Right lobe of liver (tissue), 6 donors: ENCODE measurements around the gene SLC13A4. TPM values are rescaled to one million over a fixed set of nuclear protein-coding genes. Genes with fewer than 3 reads are reported as not detected.
"Not testable (repeated sequence)": the region's sequence is repeated elsewhere in the genome, so short reads cannot be mapped to it uniquely, and the experiment has no call there.

ENCODE experiments used
- ATAC-seq, 4 donors: fragments of 200-7000 bp; cut with Tn5 transposase; one replicate each; pipeline ENCODE4 v1.9.1; 2020; ENCODE audit warnings: mild to moderate bottlenecking in 4 of 4, moderate library complexity in 4 of 4
- DNase-seq, 3 donors: peaks; one replicate each; pipeline ENCODE4 v3.0.0-alpha.2; 2020
- H3K27ac ChIP-seq, 3 donors: fragments of 200-600 bp; one replicate each; pipeline ENCODE4 v1.8.0; 2022
- H3K27me3 ChIP-seq, 2 donors: fragments of 200-600 bp; one replicate each; pipeline ENCODE4 v1.8.0; 2022
- H3K36me3 ChIP-seq, 4 donors: fragments of 200-600 bp; sonication (generic) in 1 of 4; one replicate each; pipeline versions ENCODE4 v1.5.1 to v1.8.0; 2017 to 2022; ENCODE audit warnings: control low read depth in 1 of 4
- H3K4me1 ChIP-seq, 4 donors: fragments of 200-600 bp; sonication (generic) in 1 of 4; one replicate each; pipeline versions ENCODE4 v1.5.1 to v1.8.0; 2017 to 2022; ENCODE audit warnings: control low read depth in 1 of 4
- H3K4me3 ChIP-seq, 3 donors: fragments of 200-600 bp; one replicate each; pipeline ENCODE4 v1.8.0; 2022
- H3K9me3 ChIP-seq, 4 donors: fragments of 200-600 bp; sonication (generic) in 1 of 4; one replicate each; pipeline versions ENCODE4 v1.5.1 to v1.8.0; 2017 to 2022; ENCODE audit warnings: control low read depth in 1 of 4
- POLR2A ChIP-seq: fragments of 450-650 bp; IDR thresholded peaks from one replicate; pipeline ENCODE4 v1.6.1; 2017; ENCODE audit warnings: antibody characterized with exemption, mild to moderate bottlenecking
- WGBS: methylation state at CpG from one replicate; pipeline ENCODE4 v1.1.6; 2018; ENCODE audit warnings: low coverage, low lambda C conversion rate; ENCODE audit not compliant: insufficient coverage; ENCODE audit errors: missing lambda C conversion rate; 5-methylcytosine and 5-hydroxymethylcytosine counted together
- intact Hi-C, 2 donors: fragments of 100-400 bp; cut with DNase I; formaldehyde crosslinking; loops; one replicate each; pipeline versions ENCODE4 v1.11.2 to v1.14.1; 2022
- long read RNA-seq: library from polyadenylated mRNA; unstranded; transcript quantifications from one replicate; pipeline ENCODE4 v2.0.0, GENCODE V29; 2019
- total RNA-seq, 6 experiments: library from RNA; depleted of rRNA in 2 of 6; stranded (reverse); fragments of >200 nt in 2 of 6; fragmentation: NEBNext Ultra II Directional in 3 of 6; extraction: Animal tissue kit (Norgen Biotek cat#: 25700) in 3 of 6; gene quantifications; one replicate each; pipeline versions ENCODE4 v1.1.0 to v1.2.4, GENCODE V29; 2016 to 2023
- TF ChIP-seq, protein P1 (sequence below), 4 donors: fragments of 200-600 bp in 3 of 4; fragments of 450-650 bp in 1 of 4; IDR thresholded peaks; one replicate each; pipeline versions ENCODE4 v1.5.1 to v1.8.0; 2016 to 2022; ENCODE audit warnings: antibody characterized with exemption in 4 of 4, mild to moderate bottlenecking in 2 of 4
- donor health status: DM: no; HTN: yes; CAD: no.
- donor health status: DM: no; HTN: no; CAD: no.
- donor health status: DM: no; HTN: no; CAD: no.
- donor health status: DM: no; HTN: yes; CAD: no.
- donor health status: DM: no; HTN: yes; CAD: no.

The SLC13A4 gene, protein sequence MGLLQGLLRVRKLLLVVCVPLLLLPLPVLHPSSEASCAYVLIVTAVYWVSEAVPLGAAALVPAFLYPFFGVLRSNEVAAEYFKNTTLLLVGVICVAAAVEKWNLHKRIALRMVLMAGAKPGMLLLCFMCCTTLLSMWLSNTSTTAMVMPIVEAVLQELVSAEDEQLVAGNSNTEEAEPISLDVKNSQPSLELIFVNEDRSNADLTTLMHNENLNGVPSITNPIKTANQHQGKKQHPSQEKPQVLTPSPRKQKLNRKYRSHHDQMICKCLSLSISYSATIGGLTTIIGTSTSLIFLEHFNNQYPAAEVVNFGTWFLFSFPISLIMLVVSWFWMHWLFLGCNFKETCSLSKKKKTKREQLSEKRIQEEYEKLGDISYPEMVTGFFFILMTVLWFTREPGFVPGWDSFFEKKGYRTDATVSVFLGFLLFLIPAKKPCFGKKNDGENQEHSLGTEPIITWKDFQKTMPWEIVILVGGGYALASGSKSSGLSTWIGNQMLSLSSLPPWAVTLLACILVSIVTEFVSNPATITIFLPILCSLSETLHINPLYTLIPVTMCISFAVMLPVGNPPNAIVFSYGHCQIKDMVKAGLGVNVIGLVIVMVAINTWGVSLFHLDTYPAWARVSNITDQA
- under 1 TPM in 4 of 6 experiments, not detected in 2; 0.09 to 0.25 (median 0.18) TPM for total RNA-seq
- long read RNA-seq, result 0 reads

GRCh38 chr7:135728136-135728669 is at the start of gene SLC13A4:
TSS of gene SLC13A4 (minus strand) at chr7:135728186. CDS start at chr7:135727496, 690 bp downstream.
- H3K4me1 ChIP-seq, result no peaks in the 10 kb centered on the region
- H3K4me3 ChIP-seq, result no peak within 1 kb of the TSS
- H3K27me3 ChIP-seq, result no peaks in the 10 kb centered on the region
- H3K9me3 ChIP-seq, result no peaks in the 10 kb centered on the region
- 64% methylated on average over 10 of the region's 11 CpGs for WGBS
- no peak for TF ChIP-seq POLR2A
- TF ChIP-seq, protein P1, sequence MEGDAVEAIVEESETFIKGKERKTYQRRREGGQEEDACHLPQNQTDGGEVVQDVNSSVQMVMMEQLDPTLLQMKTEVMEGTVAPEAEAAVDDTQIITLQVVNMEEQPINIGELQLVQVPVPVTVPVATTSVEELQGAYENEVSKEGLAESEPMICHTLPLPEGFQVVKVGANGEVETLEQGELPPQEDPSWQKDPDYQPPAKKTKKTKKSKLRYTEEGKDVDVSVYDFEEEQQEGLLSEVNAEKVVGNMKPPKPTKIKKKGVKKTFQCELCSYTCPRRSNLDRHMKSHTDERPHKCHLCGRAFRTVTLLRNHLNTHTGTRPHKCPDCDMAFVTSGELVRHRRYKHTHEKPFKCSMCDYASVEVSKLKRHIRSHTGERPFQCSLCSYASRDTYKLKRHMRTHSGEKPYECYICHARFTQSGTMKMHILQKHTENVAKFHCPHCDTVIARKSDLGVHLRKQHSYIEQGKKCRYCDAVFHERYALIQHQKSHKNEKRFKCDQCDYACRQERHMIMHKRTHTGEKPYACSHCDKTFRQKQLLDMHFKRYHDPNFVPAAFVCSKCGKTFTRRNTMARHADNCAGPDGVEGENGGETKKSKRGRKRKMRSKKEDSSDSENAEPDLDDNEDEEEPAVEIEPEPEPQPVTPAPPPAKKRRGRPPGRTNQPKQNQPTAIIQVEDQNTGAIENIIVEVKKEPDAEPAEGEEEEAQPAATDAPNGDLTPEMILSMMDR (IDR thresholded peaks at IDR 0.05), result no peak
- H3K27ac ChIP-seq, result no peak within 1 kb of the TSS
- no peak for DNase-seq
- no peaks in the 10 kb centered on the region for H3K36me3 ChIP-seq
- ATAC-seq, result no peak
- intact Hi-C loops, result no loop called here

GRCh38 chr7:135775915-135776314 is 47.9 kb upstream of the SLC13A4 start:
- H3K4me1 ChIP-seq, H3K27me3 ChIP-seq, intact Hi-C loops, H3K4me3 ChIP-seq, H3K27ac ChIP-seq, H3K36me3 ChIP-seq, ATAC-seq, DNase-seq, H3K9me3 ChIP-seq: not testable (repeated sequence)
- WGBS, result 64% methylated on average over 5 of the region's 8 CpGs

GRCh38 chr7:135775230-135775629 is 47.2 kb upstream of the SLC13A4 start:
- no peak for TF ChIP-seq POLR2A
- TF ChIP-seq, protein P1 (IDR thresholded peaks at IDR 0.05), result no peak
- Histone ChIP-seq H3K4me3 (no peak overlapping the region), H3K27ac (no peak overlapping the region), H3K27me3 (no peaks in the 10 kb centered on the region), H3K9me3 (no peaks in the 10 kb centered on the region), H3K4me1 (no peaks in the 10 kb centered on the region), H3K36me3 (no peaks in the 10 kb centered on the region)
- WGBS, result 90% methylated on average over 2 of the region's 2 CpGs
- no peak for DNase-seq
- no peak for ATAC-seq
- intact Hi-C loops, result no loop called here

- Histone ChIP-seq H3K4me1 (no peaks in the 10 kb centered on the region), H3K27me3 (no peaks in the 10 kb centered on the region), H3K4me3 (no peak overlapping the region), H3K9me3 (no peaks in the 10 kb centered on the region), H3K36me3 (no peaks in the 10 kb centered on the region), H3K27ac (no peak overlapping the region)
- 41% methylated on average over 4 of the region's 4 CpGs for WGBS
- peak in 3 of 4 donors; percentile 48 to 95 (median 51) for ATAC-seq
- intact Hi-C loops, result no loop called here
- no peak for DNase-seq
- no peak for TF ChIP-seq POLR2A
- TF ChIP-seq, protein P1 (IDR thresholded peaks at IDR 0.05), result no peak
These were observed 46.3 kb upstream of the SLC13A4 start for GRCh38 chr7:135774284-135774683.

GRCh38 chr7:135773464-135773863 is 45.5 kb upstream of the SLC13A4 start:
- Histone ChIP-seq H3K9me3 (no peaks in the 10 kb centered on the region), H3K27ac (no peak overlapping the region), H3K36me3 (no peaks in the 10 kb centered on the region), H3K27me3 (no peaks in the 10 kb centered on the region), H3K4me1 (no peaks in the 10 kb centered on the region), H3K4me3 (no peak overlapping the region)
- intact Hi-C loops, result no loop called here
- ATAC-seq (peak in 1 of 4 donors; percentile 52), DNase-seq (no peak)
- 52% methylated on average over 5 of the region's 5 CpGs for WGBS
- TF ChIP-seq POLR2A, result no peak
- TF ChIP-seq, protein P1 (IDR thresholded peaks at IDR 0.05), result no peak
